HEK293 (cell line): ENCODE results near the gene CAPN5.

ENCODE experiments used
- PRDM1 ChIP-seq: fragments of 450-650 bp; formaldehyde crosslinking; IDR thresholded peaks from 2 replicates; pipeline ENCODE4; 2016; ENCODE audit warnings: missing biosample characterization, missing genetic modification characterization
- TF ChIP-seq, protein P1 (sequence below): fragments of 450-650 bp; formaldehyde crosslinking; IDR thresholded peaks from 2 replicates; pipeline ENCODE4 v1.5.1; 2017; ENCODE audit warnings: missing biosample characterization, missing genetic modification characterization
- TF ChIP-seq, protein P2 (sequence below): fragments of 450-650 bp; formaldehyde crosslinking; IDR thresholded peaks from 2 replicates; pipeline ENCODE4 v1.5.1; 2016; ENCODE audit warnings: missing biosample characterization, missing genetic modification characterization

DNA sequence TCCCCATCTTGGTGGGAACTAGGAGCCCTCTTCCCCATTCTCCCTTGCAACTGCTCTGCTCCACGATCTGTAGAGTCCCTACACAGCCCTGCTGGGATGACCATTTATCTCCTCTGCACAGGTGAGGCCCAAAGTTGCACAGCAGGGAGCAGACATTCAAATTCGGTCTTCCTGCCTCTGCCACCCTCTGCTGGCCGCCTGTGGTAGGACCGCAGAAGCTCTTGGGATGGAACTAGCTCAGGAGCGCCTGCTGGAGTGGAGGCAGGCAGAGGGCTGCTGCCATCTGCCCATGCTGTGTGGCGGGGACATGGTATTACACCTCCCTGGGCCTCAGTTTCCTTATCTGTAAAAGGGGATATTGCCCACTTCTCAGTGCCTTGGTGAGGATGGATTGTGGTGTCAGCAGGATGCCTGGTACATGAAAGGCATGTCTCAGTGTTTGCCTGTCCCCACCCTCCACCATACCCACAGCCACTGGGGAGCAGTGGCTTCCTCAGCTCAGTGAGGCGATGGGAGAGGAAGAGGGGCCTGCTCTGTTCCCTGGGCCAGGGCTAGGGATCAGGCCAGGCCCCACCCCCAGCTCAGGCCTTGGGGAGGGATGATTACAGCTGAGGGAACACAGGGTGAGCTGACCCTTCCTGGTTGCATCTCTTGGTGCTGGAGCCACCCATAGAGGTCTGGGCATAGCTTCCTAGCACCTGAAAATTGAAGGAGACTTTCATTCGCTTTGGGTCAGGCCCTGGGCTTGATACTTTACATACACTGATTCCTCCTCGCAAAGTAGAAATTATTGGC is 24.6 kb downstream of the CAPN5 start:
- TF ChIP-seq PRDM1 = no peak
- TF ChIP-seq, protein P1, sequence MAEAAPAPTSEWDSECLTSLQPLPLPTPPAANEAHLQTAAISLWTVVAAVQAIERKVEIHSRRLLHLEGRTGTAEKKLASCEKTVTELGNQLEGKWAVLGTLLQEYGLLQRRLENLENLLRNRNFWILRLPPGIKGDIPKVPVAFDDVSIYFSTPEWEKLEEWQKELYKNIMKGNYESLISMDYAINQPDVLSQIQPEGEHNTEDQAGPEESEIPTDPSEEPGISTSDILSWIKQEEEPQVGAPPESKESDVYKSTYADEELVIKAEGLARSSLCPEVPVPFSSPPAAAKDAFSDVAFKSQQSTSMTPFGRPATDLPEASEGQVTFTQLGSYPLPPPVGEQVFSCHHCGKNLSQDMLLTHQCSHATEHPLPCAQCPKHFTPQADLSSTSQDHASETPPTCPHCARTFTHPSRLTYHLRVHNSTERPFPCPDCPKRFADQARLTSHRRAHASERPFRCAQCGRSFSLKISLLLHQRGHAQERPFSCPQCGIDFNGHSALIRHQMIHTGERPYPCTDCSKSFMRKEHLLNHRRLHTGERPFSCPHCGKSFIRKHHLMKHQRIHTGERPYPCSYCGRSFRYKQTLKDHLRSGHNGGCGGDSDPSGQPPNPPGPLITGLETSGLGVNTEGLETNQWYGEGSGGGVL (tag by site-specific recombination) = no peak
- TF ChIP-seq, protein P2, sequence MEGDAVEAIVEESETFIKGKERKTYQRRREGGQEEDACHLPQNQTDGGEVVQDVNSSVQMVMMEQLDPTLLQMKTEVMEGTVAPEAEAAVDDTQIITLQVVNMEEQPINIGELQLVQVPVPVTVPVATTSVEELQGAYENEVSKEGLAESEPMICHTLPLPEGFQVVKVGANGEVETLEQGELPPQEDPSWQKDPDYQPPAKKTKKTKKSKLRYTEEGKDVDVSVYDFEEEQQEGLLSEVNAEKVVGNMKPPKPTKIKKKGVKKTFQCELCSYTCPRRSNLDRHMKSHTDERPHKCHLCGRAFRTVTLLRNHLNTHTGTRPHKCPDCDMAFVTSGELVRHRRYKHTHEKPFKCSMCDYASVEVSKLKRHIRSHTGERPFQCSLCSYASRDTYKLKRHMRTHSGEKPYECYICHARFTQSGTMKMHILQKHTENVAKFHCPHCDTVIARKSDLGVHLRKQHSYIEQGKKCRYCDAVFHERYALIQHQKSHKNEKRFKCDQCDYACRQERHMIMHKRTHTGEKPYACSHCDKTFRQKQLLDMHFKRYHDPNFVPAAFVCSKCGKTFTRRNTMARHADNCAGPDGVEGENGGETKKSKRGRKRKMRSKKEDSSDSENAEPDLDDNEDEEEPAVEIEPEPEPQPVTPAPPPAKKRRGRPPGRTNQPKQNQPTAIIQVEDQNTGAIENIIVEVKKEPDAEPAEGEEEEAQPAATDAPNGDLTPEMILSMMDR = peak; percentile 74; the same call in 1 of the 2 replicates
